Stimulated activated CD4-positive, alpha-beta T cell treated with anti-CD3 and anti-CD28 coated beads, Interleukin-4, amount 100 ng/mL, for 1 hour (primary cell): Measurements from ENCODE around the gene RNF182.
"Not testable (repeated sequence)": the region's sequence is repeated elsewhere in the genome, so short reads cannot be mapped to it uniquely, and the experiment has no call there.

Experiments used
- DNase-seq: peaks from one replicate; pipeline ENCODE4 v3.0.0-alpha.2; 2020

The RNF182 gene

DNA sequence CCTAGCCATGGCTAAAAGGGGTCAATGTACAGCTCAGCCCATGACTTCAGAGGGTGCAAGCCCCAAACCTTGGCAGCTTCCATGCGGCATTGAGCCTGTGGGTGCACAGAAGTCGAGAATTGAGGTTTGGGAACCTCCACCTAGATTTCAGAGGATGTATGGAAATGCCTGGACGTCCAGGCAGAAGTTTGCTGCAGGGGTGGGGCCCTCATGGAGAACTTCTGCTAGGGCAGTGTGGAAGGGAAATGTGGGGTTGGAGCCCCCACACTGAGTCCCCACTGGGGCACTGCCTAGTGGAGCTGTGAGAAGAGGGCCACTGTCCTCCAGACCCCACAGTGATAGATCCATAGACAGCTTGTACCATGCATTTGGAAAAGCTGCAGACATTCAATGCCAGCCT, 47.9 kb downstream of the RNF182 start:
- DNase-seq, result not testable (repeated sequence)

- DNase-seq, result not testable (repeated sequence)
Observed at GRCh38 chr6:13973422-13973821, 48.7 kb downstream of the RNF182 start.

GRCh38 chr6:13978102-13978640, 53.4 kb downstream of the RNF182 start:
- DNase-seq, result no peak

DNA sequence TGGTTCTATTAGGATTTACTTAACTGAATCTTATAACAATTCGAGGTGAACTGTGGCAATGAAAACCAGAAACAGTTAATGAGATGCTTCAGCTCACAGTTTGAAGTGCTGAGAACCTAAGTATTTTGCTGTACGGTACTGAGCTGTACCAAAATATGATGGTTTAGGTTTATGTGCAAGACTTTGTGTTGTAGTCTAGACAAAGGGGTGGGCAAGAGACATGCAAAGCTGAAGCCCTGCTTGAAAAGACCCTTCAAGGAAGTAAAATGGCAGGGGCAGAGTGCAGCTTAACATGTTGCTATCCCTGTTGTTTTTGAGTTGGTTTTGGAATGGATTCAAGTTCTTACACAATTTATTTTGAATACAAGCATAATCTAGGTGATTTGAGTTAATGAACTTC, 54.0 kb downstream of the RNF182 start:
- no peak for DNase-seq

DNA sequence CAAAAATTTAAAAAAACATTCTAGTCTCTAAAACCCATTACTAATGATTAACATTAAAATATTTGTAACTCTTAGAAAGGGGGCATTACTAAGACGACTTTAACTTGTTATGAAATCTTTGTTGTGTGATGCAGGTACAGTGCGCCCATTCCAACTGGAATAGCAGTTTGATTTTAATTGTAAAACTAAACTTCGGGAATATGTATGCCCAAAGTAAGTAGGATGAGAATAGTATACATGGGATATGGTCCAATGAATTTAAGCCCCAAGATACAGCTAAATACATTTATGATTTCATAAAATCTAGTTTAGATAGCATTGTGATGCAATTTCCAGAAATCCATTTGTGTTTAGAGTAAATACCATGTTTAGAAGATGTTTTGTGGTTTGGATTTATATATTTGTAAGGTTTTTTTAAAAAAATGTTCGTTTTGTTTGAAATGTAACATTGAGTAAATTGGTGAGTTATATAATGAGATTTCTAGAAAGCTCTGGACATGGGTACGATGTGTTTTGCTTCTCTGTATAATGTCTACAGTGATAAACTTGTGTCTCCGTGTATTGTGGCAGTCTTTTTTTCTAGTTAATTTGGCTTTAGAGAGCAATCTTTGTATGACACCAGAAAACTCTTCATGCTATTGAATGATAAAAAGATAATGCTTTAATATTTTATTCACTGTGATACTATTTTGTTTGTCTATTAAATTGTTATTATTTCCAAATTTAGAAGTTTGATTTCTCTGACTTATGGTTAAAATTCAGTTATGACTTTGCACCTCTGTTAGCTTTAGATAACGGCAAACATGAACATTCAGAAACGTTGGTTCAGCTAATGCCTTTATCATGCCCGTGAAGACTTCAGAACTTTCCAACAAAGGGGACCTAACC, 54.8 kb downstream of the RNF182 start:
- no peak for DNase-seq

- no peak for DNase-seq
Observed at GRCh38 chr6:13980534-13980933, 55.8 kb downstream of the RNF182 start.

DNA sequence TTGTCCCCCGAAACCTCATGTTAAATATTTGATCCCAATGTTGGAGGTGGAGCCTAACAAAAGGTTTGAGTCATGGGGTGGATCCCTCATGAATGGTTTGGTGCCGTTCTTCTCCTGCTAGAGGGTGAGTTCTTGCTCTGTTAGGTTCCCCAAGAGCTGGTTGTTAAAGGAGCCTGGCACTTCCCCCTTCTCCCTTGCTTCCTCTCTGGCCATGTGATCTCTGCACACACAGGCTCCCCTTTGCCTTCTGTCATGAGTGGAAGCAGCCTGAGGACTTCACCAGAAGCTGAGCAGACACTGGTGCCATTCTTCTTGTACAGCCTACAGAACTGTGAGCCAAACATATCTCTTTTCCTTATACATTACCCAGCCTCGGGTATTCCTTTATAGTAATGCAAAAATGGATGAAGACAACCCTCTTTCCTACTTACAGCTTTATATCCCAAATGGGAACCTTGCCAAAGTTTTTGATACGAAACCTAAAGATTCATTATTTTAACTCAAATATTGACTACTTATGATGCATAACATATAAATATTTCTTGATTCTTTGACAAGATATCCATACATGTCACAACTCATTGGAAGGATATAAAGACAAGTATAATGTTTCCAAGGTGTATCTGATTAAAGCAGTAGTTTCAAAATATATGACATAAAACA, 61.0 kb downstream of the RNF182 start:
- DNase-seq, result no peak

- no peak for DNase-seq
Observed at GRCh38 chr6:13986700-13987399, 62.1 kb downstream of the RNF182 start.

- no peak for DNase-seq
Observed at GRCh38 chr6:13987400-13987865, 62.7 kb downstream of the RNF182 start.

DNA sequence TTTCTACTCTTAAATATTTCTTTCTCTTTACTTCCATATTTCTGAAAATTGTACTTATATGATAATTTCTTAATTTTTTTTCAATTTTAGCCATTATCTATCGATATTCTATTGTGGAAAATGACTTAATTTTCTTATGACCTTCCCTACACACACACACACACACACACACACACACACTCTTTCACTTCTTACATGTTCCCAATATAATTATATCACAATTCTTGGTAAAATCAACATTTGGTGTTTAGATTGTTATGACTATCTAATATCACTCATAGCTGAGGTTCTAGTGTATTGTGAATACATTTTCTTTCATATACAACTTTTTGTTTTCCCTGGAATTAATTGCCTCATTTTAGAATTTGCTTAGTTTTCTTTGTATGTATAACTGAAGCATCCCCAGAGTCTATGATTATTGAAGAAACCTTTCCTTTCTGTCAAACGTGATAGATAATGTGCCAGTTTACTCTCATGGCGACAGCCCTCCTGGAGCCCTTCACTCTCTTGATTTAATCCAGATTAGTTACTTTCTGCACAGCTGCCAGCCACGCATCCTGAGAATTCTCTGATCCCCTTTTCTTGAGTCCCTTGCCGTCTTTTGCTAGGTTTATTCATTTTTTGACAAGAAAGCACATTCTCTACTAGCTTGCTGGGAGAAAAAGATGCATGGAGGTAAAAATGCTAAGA, 63.4 kb downstream of the RNF182 start:
- no peak for DNase-seq

GRCh38 chr6:13988908-13989307, 64.2 kb downstream of the RNF182 start:
- no peak for DNase-seq

- DNase-seq, result no peak
Observed at GRCh38 chr6:13989496-13990144, 64.9 kb downstream of the RNF182 start.

DNA sequence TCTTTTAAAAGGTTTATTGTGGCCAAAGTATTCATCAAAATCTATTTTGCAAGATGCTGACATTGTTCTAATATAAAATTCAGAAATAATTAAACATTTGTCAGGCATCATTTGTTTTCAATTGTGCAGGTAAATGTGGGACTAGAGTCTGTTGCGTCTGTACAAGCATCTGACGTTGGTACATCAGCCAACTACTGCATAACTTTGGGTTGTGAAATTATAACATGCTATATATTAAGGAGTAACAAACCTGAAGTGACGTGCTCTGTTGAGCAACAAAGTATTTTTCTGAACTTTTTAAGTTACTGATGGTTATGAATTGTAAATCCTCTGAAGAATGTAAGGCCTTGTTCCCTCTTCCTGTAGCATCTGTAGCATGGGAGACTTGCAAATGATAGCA, 66.0 kb downstream of the RNF182 start:
- no peak for DNase-seq

- DNase-seq, result no peak
Observed at GRCh38 chr6:13991393-13991792, 66.6 kb downstream of the RNF182 start.

GRCh38 chr6:13992417-13993055, 67.8 kb downstream of the RNF182 start:
- no peak for DNase-seq

GRCh38 chr6:13993416-13993815, 68.7 kb downstream of the RNF182 start:
- DNase-seq, result no peak

DNA sequence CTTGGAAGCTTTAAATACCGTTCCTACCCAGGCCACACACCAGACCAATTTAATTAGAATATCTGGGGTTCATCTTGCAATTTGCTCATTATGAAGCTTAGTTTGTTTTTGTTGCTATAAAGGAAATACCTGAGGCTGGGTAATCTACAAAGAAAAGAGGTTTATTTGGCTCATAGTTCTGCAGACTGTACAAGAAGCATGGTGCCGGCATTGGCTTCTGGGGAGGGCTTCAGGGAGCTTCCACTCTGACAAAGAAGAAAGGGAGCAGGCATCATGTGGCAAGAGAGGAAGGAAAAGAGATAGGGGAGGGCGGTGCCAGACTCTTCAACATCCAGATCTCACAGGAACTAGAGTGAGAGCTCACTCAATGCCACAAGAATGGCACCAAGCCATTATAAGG, 73.6 kb downstream of the RNF182 start:
- DNase-seq, result no peak

DNA sequence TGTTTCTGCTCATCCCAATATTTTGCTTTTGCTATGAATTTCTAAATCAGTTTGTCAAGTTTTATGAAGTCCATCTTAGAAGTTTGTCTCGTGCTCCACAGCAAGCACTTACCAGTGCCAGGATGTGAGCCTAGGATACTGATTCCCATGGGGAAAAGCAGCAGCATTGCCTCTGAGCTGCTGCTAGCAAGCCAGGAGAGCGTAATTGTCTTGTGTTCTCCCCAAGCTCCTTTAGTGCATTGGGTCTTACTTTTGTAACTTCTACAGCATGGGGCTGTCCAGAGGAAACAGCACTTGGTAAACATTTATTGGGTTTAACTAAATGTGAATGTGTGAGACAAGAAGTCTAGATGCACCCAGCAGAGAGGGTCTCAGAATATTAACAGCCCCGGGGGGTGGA, 76.1 kb downstream of the RNF182 start:
- DNase-seq, result no peak

DNA sequence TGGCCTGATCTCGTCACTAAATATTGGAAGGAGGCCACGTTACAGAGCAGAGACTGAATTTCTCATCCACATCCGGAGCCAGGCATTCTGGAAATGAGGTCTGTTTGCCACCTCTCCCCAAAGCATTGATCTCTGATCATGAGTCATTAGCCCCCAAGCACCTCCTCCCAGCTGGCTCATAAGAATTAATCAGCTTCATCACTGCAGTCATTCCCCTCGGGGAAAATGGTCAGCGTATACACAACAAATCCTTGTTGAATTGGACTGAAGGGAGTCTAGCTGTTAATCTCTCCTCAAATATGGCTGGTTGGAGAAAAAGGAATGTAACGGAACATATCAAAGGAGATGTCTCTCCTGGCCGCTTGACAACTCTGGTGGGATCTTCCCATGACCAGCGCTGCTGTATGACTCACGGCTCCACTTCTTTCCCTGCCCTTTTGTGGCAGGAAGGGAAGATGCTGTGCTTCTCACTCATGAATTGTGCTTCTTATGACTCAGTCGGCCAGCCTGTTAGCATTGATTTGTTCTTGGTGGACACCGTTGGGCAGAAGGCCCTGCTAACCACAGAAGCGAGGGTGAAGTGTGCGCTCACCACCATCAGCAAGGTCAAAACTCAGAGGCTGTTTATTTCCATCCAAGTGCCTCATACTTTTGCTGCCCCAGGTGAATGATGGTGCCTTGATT, 76.7 kb downstream of the RNF182 start:
- DNase-seq, result no peak

- no peak for DNase-seq
Observed at GRCh38 chr6:14002176-14002947, 77.6 kb downstream of the RNF182 start.
